ENCODE data around the gene TRAPPC10. TPM values are rescaled to one million over a fixed set of nuclear protein-coding genes. Genes with fewer than 3 reads are reported as not detected.

TRAPPC10 gene
- total and polyA plus RNA-seq, 2 donors (not counting 1 experiment from before 2014, with no cell fraction given), result 61.7 to 145 TPM

DNA sequence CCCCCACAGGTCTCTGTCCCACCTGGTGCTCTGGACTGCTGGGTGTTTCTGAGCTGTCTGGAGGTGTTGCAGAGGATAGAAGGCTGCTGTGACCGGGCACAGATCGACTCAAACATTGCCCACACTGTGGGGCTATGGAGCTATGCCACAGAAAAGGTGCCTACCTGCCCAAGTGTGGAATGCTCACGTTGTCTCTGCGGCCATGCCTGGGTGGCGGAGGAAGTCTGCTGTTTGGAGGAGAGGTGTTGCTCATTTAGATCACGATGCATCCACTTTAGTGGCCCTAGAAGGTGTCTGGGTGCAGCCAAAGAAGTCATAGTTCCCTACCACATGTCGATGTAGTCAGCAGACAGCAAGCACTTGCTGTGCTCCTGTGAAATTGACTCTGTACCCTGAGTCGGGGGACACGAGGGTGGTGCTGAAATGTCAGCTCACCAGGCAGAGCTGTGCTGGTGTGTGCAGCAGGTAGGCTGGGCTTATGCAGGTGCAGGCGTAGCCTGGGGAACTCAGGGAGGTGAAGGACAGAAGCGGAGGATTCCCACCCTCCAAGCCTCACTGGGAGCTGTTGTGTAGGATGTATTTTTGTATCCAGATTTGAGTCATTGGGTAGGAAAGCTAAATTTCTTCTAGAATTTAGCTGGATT, 62.3 kb downstream of the TRAPPC10 start:
- H3K27ac Mint-ChIP-seq, result no peak overlapping the region
- peaks cover 28% of the 10 kb centered on the region for H4K20me1 ChIP-seq (ENCODE audit: control insufficient read depth, insufficient read depth, low read length, poor library complexity, severe bottlenecking)
- POLR2A ChIA-PET, result interaction anchor here (1.1 kb wide), 1 partner anchor 14 kb away, joined by 3 read pairs; no protein-coding TSS in a partner anchor
- no peak for TF ChIP-seq EZH2 (IDR thresholded peaks at IDR 0.05; ENCODE audit: borderline replicate concordance, insufficient read depth, low read depth, low read length, poor library complexity, severe bottlenecking)
- TF ChIP-seq, protein P1, sequence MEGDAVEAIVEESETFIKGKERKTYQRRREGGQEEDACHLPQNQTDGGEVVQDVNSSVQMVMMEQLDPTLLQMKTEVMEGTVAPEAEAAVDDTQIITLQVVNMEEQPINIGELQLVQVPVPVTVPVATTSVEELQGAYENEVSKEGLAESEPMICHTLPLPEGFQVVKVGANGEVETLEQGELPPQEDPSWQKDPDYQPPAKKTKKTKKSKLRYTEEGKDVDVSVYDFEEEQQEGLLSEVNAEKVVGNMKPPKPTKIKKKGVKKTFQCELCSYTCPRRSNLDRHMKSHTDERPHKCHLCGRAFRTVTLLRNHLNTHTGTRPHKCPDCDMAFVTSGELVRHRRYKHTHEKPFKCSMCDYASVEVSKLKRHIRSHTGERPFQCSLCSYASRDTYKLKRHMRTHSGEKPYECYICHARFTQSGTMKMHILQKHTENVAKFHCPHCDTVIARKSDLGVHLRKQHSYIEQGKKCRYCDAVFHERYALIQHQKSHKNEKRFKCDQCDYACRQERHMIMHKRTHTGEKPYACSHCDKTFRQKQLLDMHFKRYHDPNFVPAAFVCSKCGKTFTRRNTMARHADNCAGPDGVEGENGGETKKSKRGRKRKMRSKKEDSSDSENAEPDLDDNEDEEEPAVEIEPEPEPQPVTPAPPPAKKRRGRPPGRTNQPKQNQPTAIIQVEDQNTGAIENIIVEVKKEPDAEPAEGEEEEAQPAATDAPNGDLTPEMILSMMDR (IDR thresholded peaks at IDR 0.05), result no peak
- no peak overlapping the region for H2AFZ ChIP-seq (ENCODE audit: insufficient read depth, low read depth, low read length, poor library complexity, severe bottlenecking)
- WGBS (ENCODE audit: insufficient coverage), result 88% methylated on average over 10 of the region's 11 CpGs
- H3K36me3 ChIP-seq (replicated peaks in 1 of 2; ENCODE audit: control extremely low read depth in 1 of 2, control insufficient read depth in 1 of 2, extremely low read depth in 1 of 2, insufficient read depth in 2 of 2, low read length in 1 of 2), result peaks cover 9 to 85% of the 10 kb centered on the region in 2 experiments
- no peak overlapping the region for H3K9ac ChIP-seq (ENCODE audit: low read length)
- no peak overlapping the region for H3K27ac ChIP-seq (ENCODE audit: low read length in 2 of 2)
- no peak overlapping the region for H3K4me2 ChIP-seq (replicated peaks; ENCODE audit: low read depth, low read length, poor library complexity, severe bottlenecking)
- CTCF ChIA-PET, result interaction anchor here (1.3 to 1.4 kb wide), 2 partner anchors 11 to 223 kb away, joined by 4 read pairs; no protein-coding TSS in a partner anchor
- H3K4me3 ChIP-seq (ENCODE audit: control extremely low read depth in 1 of 5, extremely low read depth in 1 of 5, insufficient read depth in 1 of 5, low read depth in 2 of 5, low read length in 4 of 5), result no peak overlapping the region
- intact Hi-C loops (cut with micrococcal nuclease), result no loop called here
- H3K79me2 ChIP-seq (ENCODE audit: control insufficient read depth, insufficient read depth, low read length), result peaks cover 34% of the 10 kb centered on the region
- peaks cover 3% of the 10 kb centered on the region for H3K4me1 Mint-ChIP-seq
- no peaks in the 10 kb centered on the region for H3K27me3 ChIP-seq (replicated peaks in 1 of 4; ENCODE audit: control extremely low read depth in 1 of 4, control insufficient read depth in 3 of 4, insufficient read depth in 4 of 4, low read length in 3 of 4)
- H3K4me1 ChIP-seq (ENCODE audit: control insufficient read depth in 2 of 2, insufficient read depth in 2 of 2, low read length in 2 of 2), result no peaks in the 10 kb centered on the region
- no peaks in the 10 kb centered on the region for H3K9me3 Mint-ChIP-seq (ENCODE audit: insufficient read depth)
- no peak for DNase-seq
- no peaks in the 10 kb centered on the region for H3K27me3 Mint-ChIP-seq
- no peak for ATAC-seq (ENCODE audit: low read depth)
- no peaks in the 10 kb centered on the region for H3K9me3 ChIP-seq (ENCODE audit: control extremely low read depth in 1 of 3, control insufficient read depth in 2 of 3, insufficient read depth in 1 of 3, low read length in 2 of 3)
- H3K4me3 Mint-ChIP-seq, result no peak overlapping the region

DNA sequence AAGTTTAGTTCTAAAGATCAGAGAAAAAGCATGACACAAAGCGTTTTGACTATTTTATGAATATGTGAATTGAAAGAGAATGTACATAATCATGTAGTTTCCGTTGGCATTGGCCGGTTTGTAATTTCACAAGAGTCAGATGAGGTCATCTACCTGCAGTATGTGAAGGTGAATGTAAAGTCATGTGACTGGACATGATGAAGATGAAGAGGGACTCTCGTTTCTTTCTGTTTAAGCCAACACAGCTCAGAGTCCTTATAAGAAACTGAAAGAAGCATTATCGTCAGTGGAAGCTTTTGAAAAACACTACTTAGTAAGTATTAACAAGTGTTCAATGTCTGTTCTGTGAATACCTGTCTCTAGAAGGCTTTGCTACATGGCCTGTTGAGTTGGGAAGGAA, 64.2 kb downstream of the TRAPPC10 start:
- 100% methylated on average over 3 of the region's 5 CpGs for WGBS (ENCODE audit: insufficient coverage)
- CTCF ChIA-PET, result interaction anchor here (0.7 kb wide), 1 partner anchor 223 kb away, joined by 6 read pairs; no protein-coding TSS in a partner anchor

More for the DNA sequence above, 64.2 kb downstream of the TRAPPC10 start:
- Histone ChIP-seq H3K4me2 (replicated peaks; ENCODE audit: low read depth, low read length, poor library complexity, severe bottlenecking) (no peak overlapping the region), H3K4me3 (ENCODE audit: control extremely low read depth in 1 of 5, extremely low read depth in 1 of 5, insufficient read depth in 1 of 5, low read depth in 2 of 5, low read length in 4 of 5) (no peak overlapping the region), H3K27ac (ENCODE audit: low read length in 2 of 2) (no peak overlapping the region), H3K36me3 (replicated peaks in 1 of 2; ENCODE audit: control extremely low read depth in 1 of 2, control insufficient read depth in 1 of 2, extremely low read depth in 1 of 2, insufficient read depth in 2 of 2, low read length in 1 of 2) (peaks cover 11 to 82% of the 10 kb centered on the region in 2 experiments), H4K20me1 (ENCODE audit: control insufficient read depth, insufficient read depth, low read length, poor library complexity, severe bottlenecking) (peaks cover 12% of the 10 kb centered on the region), H3K9me3 (ENCODE audit: control extremely low read depth in 1 of 3, control insufficient read depth in 2 of 3, insufficient read depth in 1 of 3, low read length in 2 of 3) (no peaks in the 10 kb centered on the region), H3K4me1 (ENCODE audit: control insufficient read depth in 2 of 2, insufficient read depth in 2 of 2, low read length in 2 of 2) (no peaks in the 10 kb centered on the region), H2AFZ (ENCODE audit: insufficient read depth, low read depth, low read length, poor library complexity, severe bottlenecking) (no peak overlapping the region), H3K27me3 (replicated peaks in 1 of 4; ENCODE audit: control extremely low read depth in 1 of 4, control insufficient read depth in 3 of 4, insufficient read depth in 4 of 4, low read length in 3 of 4) (no peaks in the 10 kb centered on the region), H3K9ac (ENCODE audit: low read length) (no peak overlapping the region), H3K79me2 (ENCODE audit: control insufficient read depth, insufficient read depth, low read length) (peaks cover 31% of the 10 kb centered on the region)
- Mint-ChIP-seq H3K27me3 (no peaks in the 10 kb centered on the region), H3K4me3 (no peak overlapping the region), H3K27ac (no peak overlapping the region), H3K4me1 (peaks cover 7% of the 10 kb centered on the region), H3K9me3 (ENCODE audit: insufficient read depth) (no peaks in the 10 kb centered on the region)
- POLR2A ChIA-PET, result interaction anchor here (0.7 kb wide), 1 partner anchor 340 kb away, joined by 3 read pairs; no protein-coding TSS in a partner anchor
- intact Hi-C loops (cut with micrococcal nuclease), result no loop called here
- no peak for DNase-seq
- TF ChIP-seq EZH2 (IDR thresholded peaks at IDR 0.05; ENCODE audit: borderline replicate concordance, insufficient read depth, low read depth, low read length, poor library complexity, severe bottlenecking), result no peak
- TF ChIP-seq, protein P1 (IDR thresholded peaks at IDR 0.05), result no peak
- ATAC-seq (ENCODE audit: low read depth), result no peak
